MCF 10A (cell line): ENCODE measurements around the gene PSORS1C1. TPM values are rescaled to one million over a fixed set of nuclear protein-coding genes. Genes with fewer than 3 reads are reported as not detected.
"Not testable (repeated sequence)": the region's sequence is repeated elsewhere in the genome, so short reads cannot be mapped to it uniquely, and the experiment has no call there.

Experiments used
- BruUV-seq: library from RNA; stranded (reverse); fragments of 400-500 nt; replicated peaks from 2 replicates; lab custom pipeline; 2021; lab: Mats Ljungman, UMichigan
- CTCF ChIA-PET: fragments of 300-600 bp; sonication (Branson Sonifier 250); formaldehyde crosslinking; extraction: SDS; loops from one replicate; lab custom pipeline; 2021; ENCODE audit warnings: antibody characterized with exemption, inconsistent platforms; lab: Yijun Ruan, JAX
- POLR2A ChIA-PET: fragments of 300-600, 350-650 bp; sonication (Branson Sonifier 250); formaldehyde crosslinking; extraction: SDS; loops from one replicate; lab custom pipeline; 2020; ENCODE audit warnings: antibody characterized with exemption, inconsistent platforms; lab: Yijun Ruan, JAX
- DNase-seq: peaks from one replicate; pipeline ENCODE4 v3.0.0-alpha.2; 2018; ENCODE audit not compliant: unreplicated experiment
- H3K27ac Mint-ChIP-seq: one replicate; pipeline ENCODE4 v1.8.0; 2022; ENCODE audit warnings: mild to moderate bottlenecking, low read depth, mixed read lengths; ENCODE audit not compliant: unreplicated experiment
- H3K27me3 Mint-ChIP-seq: one replicate; pipeline ENCODE4 v1.8.0; 2022; ENCODE audit warnings: mixed read lengths; ENCODE audit not compliant: insufficient read depth, unreplicated experiment
- H3K36me3 Mint-ChIP-seq: one replicate; pipeline ENCODE4 v1.8.0; 2022; ENCODE audit warnings: mild to moderate bottlenecking, moderate library complexity, mixed read lengths; ENCODE audit not compliant: insufficient read depth, unreplicated experiment
- H3K4me1 Mint-ChIP-seq: one replicate; pipeline ENCODE4 v1.8.0; 2022; ENCODE audit warnings: mixed read lengths; ENCODE audit not compliant: insufficient read depth, unreplicated experiment
- H3K4me3 Mint-ChIP-seq: one replicate; pipeline ENCODE4 v1.8.0; 2022; ENCODE audit warnings: mild to moderate bottlenecking, moderate library complexity, mixed read lengths; ENCODE audit not compliant: unreplicated experiment
- H3K9me3 Mint-ChIP-seq: one replicate; pipeline ENCODE4 v1.8.0; 2022; ENCODE audit warnings: mixed read lengths; ENCODE audit not compliant: unreplicated experiment
- CTCF ChIP-seq: fragments of 200-600 bp; IDR thresholded peaks from one replicate; pipeline ENCODE4 v1.8.0; 2022; ENCODE audit warnings: antibody characterized with exemption, mild to moderate bottlenecking; ENCODE audit not compliant: unreplicated experiment
- intact Hi-C: fragments of 100-400 bp; cut with micrococcal nuclease; formaldehyde crosslinking; loops from 2 replicates; pipeline ENCODE4 v1.14.1; 2022
- total RNA-seq: library from RNA; stranded (reverse); gene quantifications from 2 replicates; pipeline ENCODE4 v1.2.3, GENCODE V29; 2022

PSORS1C1 gene
- total RNA-seq, 1 experiment from 2014 or later: 7.7 TPM

DNA sequence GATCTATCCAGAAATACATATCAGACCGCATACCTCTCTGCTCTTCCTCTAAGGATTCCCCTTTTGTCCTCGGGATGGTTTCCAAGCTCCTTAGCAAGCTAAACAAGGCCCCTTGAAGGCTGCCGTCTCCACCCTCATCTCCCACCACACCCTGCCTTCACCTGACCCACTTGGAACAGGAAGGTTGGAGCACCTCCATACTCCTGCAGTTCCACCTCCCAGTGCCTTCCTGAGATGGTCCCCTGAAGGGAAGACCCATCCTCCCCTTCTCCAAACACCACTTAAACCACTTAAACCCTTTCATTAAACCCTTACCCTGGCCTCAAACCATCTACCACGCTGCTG lies 64.4 kb downstream of the PSORS1C1 start:
- no peak overlapping the region for H3K4me3 Mint-ChIP-seq
- DNase-seq: no peak
- no TSS peak for BruUV-seq
- H3K36me3 Mint-ChIP-seq: peaks cover 12% of the 10 kb centered on the region
- H3K27ac Mint-ChIP-seq: no peak overlapping the region
- no peaks in the 10 kb centered on the region for H3K9me3 Mint-ChIP-seq
- no peak for TF ChIP-seq CTCF
- ChIA-PET CTCF (no interaction called here), POLR2A (no interaction called here)
- no peaks in the 10 kb centered on the region for H3K27me3 Mint-ChIP-seq
- intact Hi-C loops: no loop called here
- peaks cover 15% of the 10 kb centered on the region for H3K4me1 Mint-ChIP-seq

DNA sequence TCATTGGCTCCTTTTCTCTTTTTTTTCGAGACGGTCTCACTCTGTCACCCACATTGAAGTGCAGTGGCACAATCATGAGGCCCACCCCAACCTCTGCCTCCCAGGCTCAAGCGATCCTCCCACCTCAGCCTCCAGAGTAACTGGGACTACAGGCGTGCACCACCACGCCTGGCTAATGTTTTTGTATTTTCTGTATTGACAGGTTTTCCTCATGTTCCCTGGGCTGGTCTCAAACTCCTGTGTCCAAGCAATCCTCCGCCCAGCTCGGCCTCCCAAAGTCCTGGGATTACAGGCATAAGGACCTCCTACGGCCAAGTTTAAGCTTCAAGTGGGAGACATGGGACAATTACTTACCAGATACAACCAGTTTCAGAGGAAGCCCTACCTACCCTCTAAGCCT lies 65.3 kb downstream of the PSORS1C1 start:
- TF ChIP-seq CTCF: no peak
- Mint-ChIP-seq H3K36me3 (peaks cover 12% of the 10 kb centered on the region), H3K4me3 (no peak overlapping the region), H3K4me1 (peaks cover 15% of the 10 kb centered on the region), H3K27me3 (no peaks in the 10 kb centered on the region), H3K27ac (no peak overlapping the region), H3K9me3 (no peaks in the 10 kb centered on the region)
- intact Hi-C loops: no loop called here
- no TSS peak for BruUV-seq
- ChIA-PET CTCF (no interaction called here), POLR2A (no interaction called here)
- no peak for DNase-seq

GRCh38 chr6:31180500-31180899 lies 65.9 kb downstream of the PSORS1C1 start:
- H3K36me3 Mint-ChIP-seq: peaks cover 12% of the 10 kb centered on the region
- H3K4me3 Mint-ChIP-seq: no peak overlapping the region
- no TSS peak for BruUV-seq
- POLR2A ChIA-PET: no interaction called here
- H3K27me3 Mint-ChIP-seq: no peaks in the 10 kb centered on the region
- intact Hi-C loops: no loop called here
- no peak overlapping the region for H3K27ac Mint-ChIP-seq
- TF ChIP-seq CTCF: no peak
- no peaks in the 10 kb centered on the region for H3K9me3 Mint-ChIP-seq
- CTCF ChIA-PET: no interaction called here
- H3K4me1 Mint-ChIP-seq: peaks cover 15% of the 10 kb centered on the region
- DNase-seq: no peak

DNA sequence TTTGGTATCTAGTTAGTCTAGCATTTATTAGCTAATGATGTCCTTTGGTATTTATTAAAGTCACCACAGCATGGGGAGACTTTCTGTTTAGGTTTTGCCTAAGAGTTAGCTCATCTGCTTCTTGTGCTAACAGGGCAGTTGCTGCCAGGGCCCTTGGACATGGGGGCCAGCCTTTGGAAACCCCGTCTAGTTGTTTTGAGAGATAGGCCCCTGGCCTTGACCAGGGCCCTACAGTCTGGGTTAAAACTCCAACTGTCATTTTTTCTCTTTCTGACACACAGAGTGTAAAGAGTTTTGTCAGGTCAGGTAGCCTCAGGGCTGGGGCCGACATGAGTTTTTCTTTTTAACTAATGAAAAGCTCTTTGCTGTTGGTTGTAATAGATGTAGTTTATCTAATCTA lies 68.7 kb downstream of the PSORS1C1 start:
- intact Hi-C loops, H3K4me3 Mint-ChIP-seq: not testable (repeated sequence)
- CTCF ChIA-PET: interaction anchor here (1.4 to 1.7 kb wide), 2 partner anchors 19 to 183 kb away, joined by 4 to 7 read pairs; no protein-coding TSS in a partner anchor

GRCh38 chr6:31183859-31184258 lies 69.3 kb downstream of the PSORS1C1 start:
- BruUV-seq, H3K9me3 Mint-ChIP-seq, DNase-seq, intact Hi-C loops, H3K4me1 Mint-ChIP-seq, H3K27me3 Mint-ChIP-seq: not testable (repeated sequence)
- Mint-ChIP-seq H3K27ac (peak overlapping the region; percentile 42), H3K36me3 (peaks cover 19% of the 10 kb centered on the region), H3K4me3 (peak overlapping the region; percentile 60)
- ChIA-PET CTCF (interaction anchor here (1.0 to 1.7 kb wide), 4 partner anchors 13 to 196 kb away, joined by 4 to 7 read pairs (median 4); no protein-coding TSS in a partner anchor), POLR2A (interaction anchor here (1.5 kb wide), 1 partner anchor 23 kb away, joined by 3 read pairs; no protein-coding TSS in a partner anchor)

More for the DNA sequence above, 68.7 kb downstream of the PSORS1C1 start:
- not testable (repeated sequence) for H3K27me3 Mint-ChIP-seq, DNase-seq, H3K4me1 Mint-ChIP-seq, H3K9me3 Mint-ChIP-seq, BruUV-seq
- H3K27ac Mint-ChIP-seq: peak overlapping the region; percentile 42
- POLR2A ChIA-PET: interaction anchor here (1.5 kb wide), 1 partner anchor 22 kb away, joined by 3 read pairs; no protein-coding TSS in a partner anchor
- H3K36me3 Mint-ChIP-seq: peaks cover 19% of the 10 kb centered on the region

DNA sequence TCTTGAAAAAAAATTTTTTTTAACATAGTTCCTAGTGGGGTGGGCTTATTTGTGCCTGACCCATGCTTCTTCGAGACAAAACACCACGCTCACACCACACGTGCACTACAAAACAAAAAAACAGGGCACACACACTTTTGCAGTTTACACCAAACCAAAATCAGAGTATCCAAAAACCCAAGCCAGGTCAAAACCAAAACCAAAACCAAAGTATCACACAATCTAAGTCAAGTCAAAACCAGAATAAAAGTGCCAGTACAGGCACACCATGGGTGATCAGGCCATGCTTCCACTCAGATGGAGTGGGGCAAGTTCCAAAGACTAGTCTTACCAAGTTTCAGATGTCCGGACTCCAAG lies 71.1 kb downstream of the PSORS1C1 start:
- Mint-ChIP-seq H3K36me3 (peaks cover 19% of the 10 kb centered on the region), H3K4me3 (peak overlapping the region; percentile 76), H3K27ac (peak overlapping the region; percentile 97)
- intact Hi-C loops, DNase-seq, H3K4me1 Mint-ChIP-seq, H3K9me3 Mint-ChIP-seq, H3K27me3 Mint-ChIP-seq, CTCF ChIA-PET: not testable (repeated sequence)
- BruUV-seq: TSS peak; percentile 83
- POLR2A ChIA-PET: interaction anchor here (1.0 to 1.5 kb wide), 2 partner anchors 27 to 355 kb away, joined by 3 to 5 read pairs; partner anchors contain the start of gene DDX39B
